Erythroblast (primary cell): Measurements from ENCODE around the gene PATL2.

ENCODE experiments used
- GATA1 ChIP-seq: IDR thresholded peaks from 2 replicates; pipeline ENCODE4 v1.6.1; 2011; ENCODE audit warnings: low read depth, mild to moderate bottlenecking, control low read depth, low read length, moderate library complexity
- POLR2A ChIP-seq: IDR thresholded peaks from 2 replicates; pipeline ENCODE4 v1.6.1; 2011; ENCODE audit warnings: mild to moderate bottlenecking, low read length

DNA sequence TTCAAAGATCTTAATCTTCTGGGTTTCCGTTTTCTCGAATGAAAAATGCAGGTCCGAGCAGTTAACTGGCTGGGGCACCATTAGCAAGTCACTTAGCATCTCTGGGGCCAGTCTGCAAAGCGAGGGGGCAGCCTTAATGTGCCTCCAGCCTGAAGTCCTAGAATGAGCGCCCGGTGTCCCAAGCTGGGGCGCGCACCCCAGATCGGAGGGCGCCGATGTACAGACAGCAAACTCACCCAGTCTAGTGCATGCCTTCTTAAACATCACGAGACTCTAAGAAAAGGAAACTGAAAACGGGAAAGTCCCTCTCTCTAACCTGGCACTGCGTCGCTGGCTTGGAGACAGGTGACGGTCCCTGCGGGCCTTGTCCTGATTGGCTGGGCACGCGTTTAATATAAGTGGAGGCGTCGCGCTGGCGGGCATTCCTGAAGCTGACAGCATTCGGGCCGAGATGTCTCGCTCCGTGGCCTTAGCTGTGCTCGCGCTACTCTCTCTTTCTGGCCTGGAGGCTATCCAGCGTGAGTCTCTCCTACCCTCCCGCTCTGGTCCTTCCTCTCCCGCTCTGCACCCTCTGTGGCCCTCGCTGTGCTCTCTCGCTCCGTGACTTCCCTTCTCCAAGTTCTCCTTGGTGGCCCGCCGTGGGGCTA lies at the start of gene PATL2, which contains the start of gene B2M:
- peak; percentile 100 for TF ChIP-seq POLR2A
- TF ChIP-seq GATA1: no peak
